HepG2 (cell line): ENCODE results near the gene BCAS1. TPM values are rescaled to one million over a fixed set of nuclear protein-coding genes. Genes with fewer than 3 reads are reported as not detected.

Experiments
- DBP ChIP-seq: sonication (generic); formaldehyde crosslinking; IDR thresholded peaks from 2 replicates; pipeline ENCODE4 v1.4.0; 2020; ENCODE audit warnings: missing genetic modification reagents; ENCODE audit errors: not compliant biosample characterization
- ETS1 ChIP-seq: sonication (generic); formaldehyde crosslinking; IDR thresholded peaks from 2 replicates; pipeline ENCODE4 v1.4.0; 2020; ENCODE audit warnings: missing genetic modification reagents
- ETV5 ChIP-seq: IDR thresholded peaks from 2 replicates; pipeline ENCODE4 v1.6.1; 2018; ENCODE audit warnings: missing biosample characterization, missing genetic modification reagents, inconsistent platforms, borderline replicate concordance
- GLI4 ChIP-seq: sonication (generic); formaldehyde crosslinking; IDR thresholded peaks from 2 replicates; pipeline ENCODE4 v1.5.1; 2020; ENCODE audit warnings: missing genetic modification reagents, mild to moderate bottlenecking, moderate library complexity, borderline replicate concordance
- JUND ChIP-seq: sonication (generic); formaldehyde crosslinking; IDR thresholded peaks from 2 replicates; pipeline ENCODE4 v1.8.0; 2022; ENCODE audit warnings: mild to moderate bottlenecking, missing genetic modification reagents
- KDM2A ChIP-seq: sonication (generic); formaldehyde crosslinking; IDR thresholded peaks from 2 replicates; pipeline ENCODE4 v1.4.0; 2020; ENCODE audit warnings: low read depth, missing genetic modification reagents, borderline replicate concordance
- MED13 ChIP-seq: sonication (generic); formaldehyde crosslinking; IDR thresholded peaks from 2 replicates; pipeline ENCODE4 v1.5.0; 2020; ENCODE audit warnings: missing genetic modification reagents
- MIXL1 ChIP-seq: IDR thresholded peaks from 2 replicates; pipeline ENCODE4 v1.6.1; 2016
- MXD3 ChIP-seq: IDR thresholded peaks from 2 replicates; pipeline ENCODE4 v1.6.1; 2016; ENCODE audit warnings: mild to moderate bottlenecking, missing biosample characterization, missing genetic modification reagents
- NFRKB ChIP-seq: fragments of 450-650 bp; IDR thresholded peaks from 2 replicates; pipeline ENCODE4 v1.6.1; 2017
- RARG ChIP-seq: sonication (generic); formaldehyde crosslinking; IDR thresholded peaks from 2 replicates; pipeline ENCODE4 v1.4.0; 2020; ENCODE audit warnings: low read depth, mild to moderate bottlenecking, missing genetic modification reagents
- ZBTB33 ChIP-seq: sonication (generic); formaldehyde crosslinking; IDR thresholded peaks from 2 replicates; pipeline ENCODE4 v1.4.0; 2020; ENCODE audit warnings: missing genetic modification reagents
- ZFP36 ChIP-seq: fragments of 150-350 bp; IDR thresholded peaks from 2 replicates; pipeline ENCODE4 v1.6.1; 2018; ENCODE audit warnings: borderline replicate concordance, low read length, low read depth; ENCODE audit not compliant: partially characterized antibody
- ZFP91 ChIP-seq: sonication (generic); formaldehyde crosslinking; IDR thresholded peaks from 2 replicates; pipeline ENCODE4 v1.9.0; 2022; ENCODE audit warnings: missing genetic modification reagents, mild to moderate bottlenecking, borderline replicate concordance
- ZMYM4 ChIP-seq: sonication (generic); formaldehyde crosslinking; IDR thresholded peaks from 2 replicates; pipeline ENCODE4 v1.8.1; 2023; ENCODE audit warnings: mild to moderate bottlenecking, missing genetic modification reagents
- ZNF230 ChIP-seq: sonication (generic); formaldehyde crosslinking; IDR thresholded peaks from 2 replicates; pipeline ENCODE4 v1.4.0; 2020; ENCODE audit warnings: mild to moderate bottlenecking, missing genetic modification reagents
- ZNF256 ChIP-seq: sonication (generic); formaldehyde crosslinking; conservative IDR thresholded peaks from 2 replicates; pipeline ENCODE4 v1.4.0; 2020; ENCODE audit warnings: missing genetic modification reagents
- ZNF543 ChIP-seq: sonication (generic); formaldehyde crosslinking; IDR thresholded peaks from 2 replicates; pipeline ENCODE4 v1.4.0; 2020; ENCODE audit warnings: mild to moderate bottlenecking, missing genetic modification reagents
- ZNF580 ChIP-seq: IDR thresholded peaks from 2 replicates; pipeline ENCODE4 v1.6.1; 2016; ENCODE audit warnings: low read depth, borderline replicate concordance
- ZNF678 ChIP-seq: sonication (generic); formaldehyde crosslinking; IDR thresholded peaks from 2 replicates; pipeline ENCODE4 v1.4.0; 2020; ENCODE audit warnings: mild to moderate bottlenecking, missing genetic modification reagents
- ZNF782 ChIP-seq: sonication (generic); formaldehyde crosslinking; IDR thresholded peaks from 2 replicates; pipeline ENCODE4 v1.4.0; 2020; ENCODE audit warnings: missing genetic modification reagents, mild to moderate bottlenecking, borderline replicate concordance
- ZNF790 ChIP-seq: sonication (generic); formaldehyde crosslinking; IDR thresholded peaks from 2 replicates; pipeline ENCODE4 v1.8.0; 2022; ENCODE audit warnings: missing genetic modification reagents, mild to moderate bottlenecking, borderline replicate concordance
- polyA plus RNA-seq, 8 experiments: library from polyadenylated mRNA; depleted of rRNA in 3 of 8; stranded (reverse) in 7 of 8; unstranded in 1 of 8; fragments of >200 nt; fragmentation: Illumina TruSeq in 4 of 8; extraction: Trizol in 4 of 8; gene quantifications; 2 replicates each; pipeline versions ENCODE4 v1.2.1 to v1.2.3, GENCODE V29; 2011 to 2016; ENCODE audit warnings: low read depth in 4 of 8, missing spikeins in 1 of 8, mixed read lengths in 1 of 8; ENCODE audit not compliant: insufficient read depth in 1 of 8
- total RNA-seq, 5 experiments: library from RNA; depleted of rRNA; stranded (reverse); fragments of >200 nt; fragmentation: Illumina TruSeq; extraction: Trizol; gene quantifications; 2 replicates each; pipeline ENCODE4 v1.2.3, GENCODE V29; 2016; ENCODE audit warnings: low read depth in 1 of 5

The BCAS1 gene
- total and polyA plus RNA-seq, 2 of the 13 experiments (the other 11 are each of a cell fraction or from before 2014, with no cell fraction given): 0.55 to 0.91 TPM

DNA sequence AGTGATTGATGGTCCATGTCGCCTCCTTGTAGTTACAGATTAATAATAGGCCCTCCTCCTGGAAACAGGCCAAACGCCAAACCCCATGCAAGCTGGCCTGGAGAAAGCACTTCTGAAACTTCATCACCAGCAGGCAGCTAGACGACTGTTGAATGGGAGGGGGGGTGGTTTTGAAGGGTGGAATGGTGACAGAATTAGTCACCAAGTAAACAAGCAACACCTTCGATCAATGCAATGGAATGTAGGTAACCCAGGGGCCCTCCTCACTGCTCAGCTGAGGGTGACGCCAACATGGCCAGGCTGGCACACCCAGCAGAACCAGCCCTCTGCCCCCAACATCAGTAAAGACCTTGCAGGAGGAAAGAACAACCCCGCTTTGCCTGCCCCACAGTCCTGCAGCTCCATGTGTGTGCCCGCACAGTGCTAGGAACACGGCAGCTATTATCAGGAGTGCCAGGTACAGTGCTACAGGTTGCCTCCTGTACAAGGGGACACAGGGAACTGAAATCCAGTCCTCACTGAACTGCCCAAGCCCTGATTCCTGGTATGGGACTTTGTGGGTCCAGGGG, 2.7 kb downstream of the BCAS1 start (continued):
- 0 out of 2 replicates have a peak, but pooled peaks have one; percentile 33 for TF ChIP-seq MED13 (CRISPR knock-in tag)
- peak; percentile 94 for TF ChIP-seq MIXL1 (CRISPR knock-in tag)
- peak; percentile 79 for TF ChIP-seq ZMYM4
- no peak; the same call in 1 of the 2 replicates for TF ChIP-seq GLI4 (CRISPR knock-in tag)
- peak; percentile 66; the same call in 1 of the 2 replicates for TF ChIP-seq ETV5 (CRISPR knock-in tag)
- TF ChIP-seq ZNF230 (CRISPR knock-in tag): no peak; the same call in 1 of the 2 replicates
- TF ChIP-seq ZNF256 (CRISPR knock-in tag): peak; percentile 85; the same call in 1 of the 2 replicates
- TF ChIP-seq DBP: no peak
- peak; percentile 99 for TF ChIP-seq JUND
- TF ChIP-seq KDM2A: peak; percentile 65; the same call in 1 of the 2 replicates
- TF ChIP-seq ZNF782 (CRISPR knock-in tag): no peak
- TF ChIP-seq ZNF790 (CRISPR knock-in tag): no peak
- peak; percentile 82 for TF ChIP-seq ZBTB33 (CRISPR knock-in tag)
- no peak for TF ChIP-seq ETS1
- peak; percentile 80; the same call in 1 of the 2 replicates for TF ChIP-seq ZNF543 (CRISPR knock-in tag)
- TF ChIP-seq ZNF580 (CRISPR knock-in tag): peak; percentile 84; the same call in 1 of the 2 replicates
- no peak for TF ChIP-seq NFRKB
- peak; percentile 66 for TF ChIP-seq ZFP91 (CRISPR knock-in tag)
- peak; percentile 75; the same call in 1 of the 2 replicates for TF ChIP-seq MXD3
- no peak for TF ChIP-seq ZNF678 (CRISPR knock-in tag)
- TF ChIP-seq ZFP36: no peak
- no peak for TF ChIP-seq RARG (CRISPR knock-in tag)
